GM12878 (cell line): Measurements from ENCODE around the gene EDC3.

Experiments
- POLR2A ChIP-seq: IDR thresholded peaks from 2 replicates; pipeline ENCODE4 v1.6.1; 2011; ENCODE audit warnings: low read depth, mild to moderate bottlenecking, low read length
- SREBF2 ChIP-seq: IDR thresholded peaks from 2 replicates; pipeline ENCODE4 v1.6.1; 2012; ENCODE audit warnings: mild to moderate bottlenecking, low read length
- ZNF274 ChIP-seq: IDR thresholded peaks from one replicate; pipeline ENCODE4 v1.8.0; 2011; ENCODE audit not compliant: insufficient read length, insufficient read depth
- TF ChIP-seq, protein P1 (sequence below), 3 experiments: IDR thresholded peaks in 2 of 3; conservative IDR thresholded peaks in 1 of 3; 2 replicates each; pipeline ENCODE4 v1.5.1; 2011; ENCODE audit warnings: low read depth in 3 of 3, low read length in 3 of 3, mild to moderate bottlenecking in 3 of 3, control low read depth in 2 of 3, moderate library complexity in 2 of 3, inconsistent platforms in 1 of 3, mixed read lengths in 1 of 3; ENCODE audit not compliant: control insufficient read depth in 2 of 3, insufficient read depth in 1 of 3; ENCODE audit errors: extremely low read depth in 1 of 3

DNA sequence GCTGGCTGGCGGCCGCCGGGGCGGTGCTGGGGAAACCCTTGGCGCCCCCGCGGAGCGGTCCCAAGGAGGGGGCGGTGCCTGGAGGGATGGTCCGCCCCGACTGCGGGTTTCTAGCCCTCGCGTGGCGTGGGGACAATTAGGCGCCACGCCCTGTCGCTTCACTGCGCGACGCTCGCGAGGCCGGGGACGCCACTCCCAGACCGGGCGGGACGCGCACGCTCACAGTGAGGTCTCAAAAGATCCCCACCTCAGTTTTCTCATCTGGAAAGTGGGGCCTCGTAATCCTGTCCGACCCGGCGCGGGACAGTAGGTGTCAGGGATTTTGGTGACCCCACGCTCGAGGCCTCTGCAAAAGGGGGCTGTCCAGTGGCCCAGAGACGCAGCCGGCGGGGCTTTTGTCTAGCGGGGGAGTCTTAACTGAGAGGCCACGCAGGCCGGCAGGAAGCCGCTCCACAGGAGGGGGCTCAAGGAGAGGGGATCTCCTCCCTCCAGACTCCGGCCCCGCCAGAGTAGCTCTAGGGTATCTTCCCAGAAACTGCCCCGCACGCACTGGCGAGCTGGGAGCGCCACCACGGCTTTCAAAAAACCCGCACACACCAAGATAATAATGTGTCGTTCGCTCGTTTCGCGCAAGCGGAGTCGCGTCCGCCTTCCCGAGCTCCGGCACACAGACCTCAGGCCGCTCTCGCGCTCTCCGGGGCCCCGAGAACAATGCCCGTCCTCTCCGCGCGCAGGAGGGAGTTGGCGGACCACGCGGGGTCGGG is 80.9 kb downstream of the EDC3 start:
- TF ChIP-seq ZNF274 (no peak), SREBF2 (no peak), POLR2A (0 out of 2 replicates have a peak, but pooled peaks have one; percentile 13)
- TF ChIP-seq, protein P1, sequence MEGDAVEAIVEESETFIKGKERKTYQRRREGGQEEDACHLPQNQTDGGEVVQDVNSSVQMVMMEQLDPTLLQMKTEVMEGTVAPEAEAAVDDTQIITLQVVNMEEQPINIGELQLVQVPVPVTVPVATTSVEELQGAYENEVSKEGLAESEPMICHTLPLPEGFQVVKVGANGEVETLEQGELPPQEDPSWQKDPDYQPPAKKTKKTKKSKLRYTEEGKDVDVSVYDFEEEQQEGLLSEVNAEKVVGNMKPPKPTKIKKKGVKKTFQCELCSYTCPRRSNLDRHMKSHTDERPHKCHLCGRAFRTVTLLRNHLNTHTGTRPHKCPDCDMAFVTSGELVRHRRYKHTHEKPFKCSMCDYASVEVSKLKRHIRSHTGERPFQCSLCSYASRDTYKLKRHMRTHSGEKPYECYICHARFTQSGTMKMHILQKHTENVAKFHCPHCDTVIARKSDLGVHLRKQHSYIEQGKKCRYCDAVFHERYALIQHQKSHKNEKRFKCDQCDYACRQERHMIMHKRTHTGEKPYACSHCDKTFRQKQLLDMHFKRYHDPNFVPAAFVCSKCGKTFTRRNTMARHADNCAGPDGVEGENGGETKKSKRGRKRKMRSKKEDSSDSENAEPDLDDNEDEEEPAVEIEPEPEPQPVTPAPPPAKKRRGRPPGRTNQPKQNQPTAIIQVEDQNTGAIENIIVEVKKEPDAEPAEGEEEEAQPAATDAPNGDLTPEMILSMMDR (IDR thresholded peaks at IDR 0.05 in 2 of 3, conservative IDR thresholded peaks at IDR 0.05 in 1 of 3; ENCODE audit: control insufficient read depth in 2 of 3, extremely low read depth in 1 of 3, insufficient read depth in 1 of 3, low read depth in 3 of 3, low read length in 3 of 3) = no peak
